ENCODE measurements around the gene PLCXD1.

Gene PLCXD1

DNA sequence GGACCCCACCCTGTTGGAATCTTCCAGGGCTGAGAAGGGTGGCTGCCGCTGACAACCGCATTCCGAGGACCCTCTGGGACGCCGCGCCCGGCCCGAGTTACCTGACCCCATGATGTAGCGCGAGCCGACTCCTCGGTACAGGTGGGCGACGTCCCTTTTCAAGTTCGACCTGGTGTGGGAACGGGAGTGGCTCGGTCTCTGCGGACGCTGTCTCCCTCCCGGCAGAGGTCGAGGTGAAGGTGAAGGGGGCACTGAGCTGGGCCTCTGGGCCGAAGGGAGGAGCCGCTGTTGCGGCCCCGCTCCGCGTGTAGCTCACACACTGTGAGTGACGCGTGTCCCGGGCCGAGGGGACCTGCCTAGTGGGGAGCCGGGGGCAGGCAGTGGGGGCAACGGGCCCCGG lies 32.9 kb downstream of the PLCXD1 start:
- Histone ChIP-seq H3K4me1 (ENCODE audit: control insufficient read depth in 1 of 2, insufficient read depth in 2 of 2, low read length in 2 of 2) (peaks cover 0 to 3% of the 10 kb centered on the region in 2 donors), H3K9me3 (ENCODE audit: control insufficient read depth in 1 of 2, low read length in 2 of 2) (no peaks in the 10 kb centered on the region), H3K27ac (ENCODE audit: low read length) (no peak overlapping the region), H3K4me3 (ENCODE audit: low read depth in 1 of 2, low read length in 2 of 2) (no peak overlapping the region), H3K36me3 (ENCODE audit: control insufficient read depth in 1 of 2, insufficient read depth in 2 of 2, low read length in 2 of 2) (peaks cover 14 to 58% of the 10 kb centered on the region in 2 donors), H3K27me3 (ENCODE audit: low read depth, low read length) (no peaks in the 10 kb centered on the region)

- Histone ChIP-seq H3K36me3 (ENCODE audit: control insufficient read depth in 1 of 2, insufficient read depth in 2 of 2, low read length in 2 of 2) (peaks cover 9 to 58% of the 10 kb centered on the region in 2 donors), H3K27me3 (ENCODE audit: low read depth, low read length) (no peaks in the 10 kb centered on the region), H3K9me3 (ENCODE audit: control insufficient read depth in 1 of 2, low read length in 2 of 2) (no peaks in the 10 kb centered on the region), H3K4me3 (ENCODE audit: low read depth in 1 of 2, low read length in 2 of 2) (no peak overlapping the region), H3K27ac (ENCODE audit: low read length) (no peak overlapping the region), H3K4me1 (ENCODE audit: control insufficient read depth in 1 of 2, insufficient read depth in 2 of 2, low read length in 2 of 2) (peaks cover 0 to 7% of the 10 kb centered on the region in 2 donors)
These were observed 33.8 kb downstream of the PLCXD1 start for GRCh38 chrX:314781-315595.

DNA sequence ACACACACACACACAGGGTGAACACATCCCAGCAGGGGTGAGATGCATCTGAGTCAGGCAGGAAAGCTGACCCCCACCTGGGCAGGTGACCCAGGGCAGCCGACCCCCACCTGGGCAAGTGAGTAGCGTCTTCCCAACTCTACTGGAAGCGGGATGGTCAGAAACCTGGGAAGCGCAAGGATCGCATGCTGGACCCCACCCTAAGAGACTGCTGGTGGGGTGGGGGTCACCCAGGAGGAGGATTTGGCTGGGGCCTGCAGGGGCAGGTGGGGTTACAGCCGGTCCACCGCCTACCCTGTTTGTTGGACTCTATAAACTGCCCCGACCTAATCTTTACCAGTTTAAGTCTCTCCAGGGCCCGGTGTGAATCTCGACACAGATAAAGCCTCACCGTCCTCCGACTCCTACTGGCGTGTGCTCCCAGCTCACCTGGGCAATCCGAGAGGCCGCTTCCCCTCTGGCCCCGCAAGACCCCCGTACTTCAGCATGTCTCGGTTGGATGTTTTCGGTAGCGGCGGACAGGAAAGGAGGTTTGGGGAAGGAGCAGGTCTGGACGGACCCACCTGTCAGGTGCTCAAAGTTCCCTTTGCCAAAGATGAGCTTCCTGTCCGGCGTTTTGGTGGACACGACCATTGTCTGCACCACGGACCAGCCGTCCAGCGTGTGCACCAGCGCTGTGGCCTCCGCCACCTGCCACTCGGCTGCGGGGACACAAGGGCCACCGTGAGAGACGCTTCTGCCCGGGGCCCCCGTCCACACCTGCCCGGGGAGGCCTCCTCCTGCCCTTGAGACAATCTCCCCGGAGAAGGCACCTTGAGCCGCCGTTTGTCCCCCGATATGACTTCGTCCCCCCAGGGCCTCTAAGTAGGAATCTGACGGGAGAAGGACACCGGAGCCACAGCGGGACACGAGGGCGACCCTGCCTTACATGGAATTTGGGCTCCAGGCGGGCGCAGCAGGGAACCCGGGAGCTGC lies 35.5 kb downstream of the PLCXD1 start:
- no peak overlapping the region for H3K4me3 ChIP-seq (ENCODE audit: low read depth in 1 of 2, low read length in 2 of 2)
- H3K36me3 ChIP-seq (ENCODE audit: control insufficient read depth in 1 of 2, insufficient read depth in 2 of 2, low read length in 2 of 2): peaks cover 9 to 44% of the 10 kb centered on the region in 2 donors
- peaks cover 5 to 16% of the 10 kb centered on the region in 2 donors for H3K4me1 ChIP-seq (ENCODE audit: control insufficient read depth in 1 of 2, insufficient read depth in 2 of 2, low read length in 2 of 2)
- H3K27me3 ChIP-seq (ENCODE audit: low read depth, low read length): no peaks in the 10 kb centered on the region
- H3K9me3 ChIP-seq (ENCODE audit: control insufficient read depth in 1 of 2, low read length in 2 of 2): no peaks in the 10 kb centered on the region
- H3K27ac ChIP-seq (ENCODE audit: low read length): no peak overlapping the region

DNA sequence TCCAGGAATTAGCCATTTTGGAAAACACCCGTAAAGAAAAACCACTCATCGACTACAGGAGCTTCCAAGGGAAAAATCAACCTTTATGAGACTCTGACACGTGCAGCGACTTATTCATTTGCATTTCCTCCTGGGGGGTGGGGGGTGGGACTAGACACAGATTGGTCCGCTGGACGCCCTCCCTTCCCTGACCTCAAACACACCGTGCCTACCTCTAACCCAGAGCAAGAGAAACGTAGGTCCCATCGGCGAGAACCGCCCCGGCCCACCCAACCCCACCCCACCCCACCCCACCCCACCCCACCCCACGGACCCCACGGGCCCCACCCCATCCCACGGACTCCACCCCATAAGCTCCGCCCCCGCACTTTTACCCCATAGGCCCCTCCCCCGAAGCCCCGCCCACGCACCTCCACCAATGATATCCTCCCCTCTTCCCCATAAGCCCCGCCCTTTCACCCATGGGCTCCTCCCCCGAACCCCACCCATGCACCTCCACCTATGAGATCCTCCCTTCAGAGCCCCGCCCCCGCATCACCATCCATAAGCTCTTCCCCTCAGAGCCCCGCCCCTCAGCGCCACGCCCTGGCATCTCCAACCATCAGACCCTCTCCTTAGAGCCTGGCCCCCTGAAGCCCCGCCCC lies 36.4 kb downstream of the PLCXD1 start:
- Histone ChIP-seq H3K27ac (ENCODE audit: low read length) (no peak overlapping the region), H3K27me3 (ENCODE audit: low read depth, low read length) (no peaks in the 10 kb centered on the region), H3K4me3 (ENCODE audit: low read depth in 1 of 2, low read length in 2 of 2) (peak overlapping the region; percentile 50 to 69), H3K9me3 (ENCODE audit: control insufficient read depth in 1 of 2, low read length in 2 of 2) (no peaks in the 10 kb centered on the region), H3K4me1 (ENCODE audit: control insufficient read depth in 1 of 2, insufficient read depth in 2 of 2, low read length in 2 of 2) (peaks cover 5 to 16% of the 10 kb centered on the region in 2 donors), H3K36me3 (ENCODE audit: control insufficient read depth in 1 of 2, insufficient read depth in 2 of 2, low read length in 2 of 2) (peaks cover under 1 to 35% of the 10 kb centered on the region in 2 donors)

DNA sequence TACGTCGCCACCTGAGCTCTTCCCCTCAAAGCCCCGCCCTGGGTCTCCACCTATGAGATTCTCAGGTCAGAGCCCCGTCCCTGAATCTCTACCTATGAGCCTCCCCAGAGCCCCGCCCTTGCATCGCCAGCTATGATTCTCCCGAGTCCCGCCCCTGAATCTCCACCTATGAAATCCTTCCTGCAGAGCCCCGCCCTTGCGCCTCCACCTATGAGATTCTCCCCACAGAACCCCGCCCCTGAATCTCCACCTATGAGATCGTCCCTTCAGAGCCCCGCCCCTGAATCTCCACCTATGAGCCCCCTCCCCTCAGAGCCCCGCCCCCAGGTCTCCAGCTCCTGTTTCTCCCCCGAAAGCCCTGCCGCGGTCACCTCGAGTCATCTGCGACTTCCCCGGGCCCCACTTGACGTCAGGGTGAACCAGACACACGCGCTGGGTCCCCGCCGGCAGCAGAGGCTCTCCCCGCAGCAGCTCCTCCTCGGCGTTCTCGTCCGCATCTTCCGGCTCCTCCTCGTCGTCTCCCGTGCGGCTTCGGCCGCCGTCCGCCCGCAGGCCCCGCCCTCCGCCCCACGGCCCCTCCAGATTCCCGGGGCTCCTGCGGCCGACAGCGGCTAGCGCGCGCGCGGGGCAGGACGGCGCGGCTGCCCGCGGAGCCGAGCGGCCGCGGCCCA lies 37.0 kb downstream of the PLCXD1 start:
- Histone ChIP-seq H3K4me3 (ENCODE audit: low read depth in 1 of 2, low read length in 2 of 2) (peak overlapping the region; percentile 50 to 69), H3K9me3 (ENCODE audit: control insufficient read depth in 1 of 2, low read length in 2 of 2) (no peaks in the 10 kb centered on the region), H3K27ac (ENCODE audit: low read length) (peak overlapping the region; percentile 45), H3K4me1 (ENCODE audit: control insufficient read depth in 1 of 2, insufficient read depth in 2 of 2, low read length in 2 of 2) (peaks cover 5 to 18% of the 10 kb centered on the region in 2 donors), H3K36me3 (ENCODE audit: control insufficient read depth in 1 of 2, insufficient read depth in 2 of 2, low read length in 2 of 2) (peaks cover 0 to 29% of the 10 kb centered on the region in 2 donors), H3K27me3 (ENCODE audit: low read depth, low read length) (no peaks in the 10 kb centered on the region)

DNA sequence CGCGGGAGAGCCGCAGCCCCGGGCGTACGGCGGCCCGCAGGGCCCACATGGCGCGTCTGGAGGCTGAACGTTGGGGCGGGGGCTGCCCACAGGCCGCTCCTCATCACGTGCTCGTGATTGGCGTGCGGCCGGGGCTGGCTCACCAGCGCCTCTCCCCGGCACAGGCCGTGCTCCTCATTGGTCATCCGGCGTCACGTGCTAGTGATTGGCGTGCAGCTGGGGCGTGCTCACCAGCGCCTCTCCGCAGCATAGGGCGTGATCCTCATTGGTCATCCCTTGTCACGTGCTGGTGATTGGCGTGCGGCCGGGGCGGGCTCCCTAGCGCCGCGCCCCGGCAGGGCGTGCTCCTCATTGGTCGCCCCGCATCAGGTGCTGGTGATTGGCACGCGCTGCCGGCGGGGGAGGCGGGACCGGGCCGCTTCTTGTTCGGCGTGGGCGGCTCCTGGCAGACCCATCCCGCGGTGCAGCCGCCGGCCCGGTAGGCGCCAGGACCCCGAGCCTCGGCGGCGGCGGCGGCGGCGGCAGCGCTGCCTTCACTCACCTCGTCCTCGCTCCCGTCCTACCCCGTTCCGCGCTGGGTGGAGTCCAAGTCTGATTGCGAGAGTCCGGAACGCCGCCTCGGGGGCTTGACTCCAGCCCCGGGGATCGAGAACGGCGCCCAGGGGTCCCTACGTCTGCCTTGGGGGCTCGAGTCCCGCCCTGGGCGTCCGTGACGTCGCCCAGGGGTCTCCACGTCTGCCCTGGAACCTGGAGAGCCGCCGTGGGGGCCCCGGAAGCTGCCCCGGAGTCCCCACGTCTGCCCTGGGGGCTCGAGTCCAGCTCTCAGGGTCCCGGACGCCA lies 37.8 kb downstream of the PLCXD1 start, which contains the start of gene GTPBP6:
Gene GTPBP6 (minus strand): TSS at position 58 of the 840 bp plus-strand sequence. CDS start 9 bp downstream, at position 49.
- peaks cover 5 to 20% of the 10 kb centered on the region in 2 donors for H3K4me1 ChIP-seq (ENCODE audit: control insufficient read depth in 1 of 2, insufficient read depth in 2 of 2, low read length in 2 of 2)
- no peaks in the 10 kb centered on the region for H3K9me3 ChIP-seq (ENCODE audit: control insufficient read depth in 1 of 2, low read length in 2 of 2)
- peak within 1 kb of the TSS; percentile 63 to 85 for H3K4me3 ChIP-seq (ENCODE audit: low read depth in 1 of 2, low read length in 2 of 2)
- peaks cover 0 to 21% of the 10 kb centered on the region in 2 donors for H3K36me3 ChIP-seq (ENCODE audit: control insufficient read depth in 1 of 2, insufficient read depth in 2 of 2, low read length in 2 of 2)
- no peaks in the 10 kb centered on the region for H3K27me3 ChIP-seq (ENCODE audit: low read depth, low read length)
- peak within 1 kb of the TSS; percentile 45 for H3K27ac ChIP-seq (ENCODE audit: low read length)

- H3K4me1 ChIP-seq (ENCODE audit: control insufficient read depth in 1 of 2, insufficient read depth in 2 of 2, low read length in 2 of 2): peaks cover 5 to 20% of the 10 kb centered on the region in 2 donors
These were observed 38.5 kb downstream of the PLCXD1 start for GRCh38 chrX:319579-320125.

GRCh38 chrX:320126-320783 lies 39.1 kb downstream of the PLCXD1 start:
- Histone ChIP-seq H3K27me3 (ENCODE audit: low read depth, low read length) (no peaks in the 10 kb centered on the region), H3K4me3 (ENCODE audit: low read depth in 1 of 2, low read length in 2 of 2) (peak overlapping the region; percentile 63 to 85), H3K9me3 (ENCODE audit: control insufficient read depth in 1 of 2, low read length in 2 of 2) (no peaks in the 10 kb centered on the region), H3K4me1 (ENCODE audit: control insufficient read depth in 1 of 2, insufficient read depth in 2 of 2, low read length in 2 of 2) (peaks cover 5 to 20% of the 10 kb centered on the region in 2 donors), H3K27ac (ENCODE audit: low read length) (no peak overlapping the region), H3K36me3 (ENCODE audit: control insufficient read depth in 1 of 2, insufficient read depth in 2 of 2, low read length in 2 of 2) (peaks cover 0 to 10% of the 10 kb centered on the region in 2 donors)

More at GRCh38 chrX:319579-320125, 38.5 kb downstream of the PLCXD1 start:
- H3K27ac ChIP-seq (ENCODE audit: low read length): no peak overlapping the region
- peaks cover 0 to 16% of the 10 kb centered on the region in 2 donors for H3K36me3 ChIP-seq (ENCODE audit: control insufficient read depth in 1 of 2, insufficient read depth in 2 of 2, low read length in 2 of 2)
- H3K4me3 ChIP-seq (ENCODE audit: low read depth in 1 of 2, low read length in 2 of 2): peak overlapping the region; percentile 63 to 85
- H3K27me3 ChIP-seq (ENCODE audit: low read depth, low read length): no peaks in the 10 kb centered on the region
- no peaks in the 10 kb centered on the region for H3K9me3 ChIP-seq (ENCODE audit: control insufficient read depth in 1 of 2, low read length in 2 of 2)

- Histone ChIP-seq H3K27me3 (ENCODE audit: low read depth, low read length) (no peaks in the 10 kb centered on the region), H3K27ac (ENCODE audit: low read length) (no peak overlapping the region), H3K36me3 (ENCODE audit: control insufficient read depth in 1 of 2, insufficient read depth in 2 of 2, low read length in 2 of 2) (no peaks in the 10 kb centered on the region), H3K4me1 (ENCODE audit: control insufficient read depth in 1 of 2, insufficient read depth in 2 of 2, low read length in 2 of 2) (peaks cover 5 to 17% of the 10 kb centered on the region in 2 donors), H3K4me3 (ENCODE audit: low read depth in 1 of 2, low read length in 2 of 2) (no peak overlapping the region), H3K9me3 (ENCODE audit: control insufficient read depth in 1 of 2, low read length in 2 of 2) (no peaks in the 10 kb centered on the region)
These were observed 42.8 kb downstream of the PLCXD1 start for GRCh38 chrX:323721-324628.
